Activated CD4-positive, alpha-beta T cell treated with anti-CD3 and anti-CD28 coated beads, Interleukin-2, amount 50 U/mL, for 48 hours (primary cell): Measurements from ENCODE around the gene UBQLN1.
"Not testable (repeated sequence)": the region's sequence is repeated elsewhere in the genome, so short reads cannot be mapped to it uniquely, and the experiment has no call there.

Experiments used
- DNase-seq, 2 experiments: peaks; one replicate each; pipeline ENCODE4 v3.0.0-alpha.2; 2020

UBQLN1 gene

GRCh38 chr9:83629433-83630104 lies 78.2 kb downstream of the UBQLN1 start:
- DNase-seq, result no peak

GRCh38 chr9:83628540-83628939 lies 79.2 kb downstream of the UBQLN1 start:
- DNase-seq, result no peak

- DNase-seq, result no peak
Measured at GRCh38 chr9:83625178-83625577, 82.6 kb downstream of the UBQLN1 start.

- no peak for DNase-seq
Measured at GRCh38 chr9:83623679-83624076, 84.1 kb downstream of the UBQLN1 start.

- DNase-seq, result peak; percentile 49 to 53
Measured at GRCh38 chr9:83622939-83623678, 84.6 kb downstream of the UBQLN1 start, which contains the start of gene IDNK. IDNK (plus strand) TSS chr9:83623143; CDS start chr9:83623172, 29 bp downstream.

GRCh38 chr9:83622433-83622938 lies 85.3 kb downstream of the UBQLN1 start:
- peak; percentile 71 to 74 for DNase-seq

- DNase-seq, result peak; percentile 36 to 51
Measured at GRCh38 chr9:83620841-83621636, 86.7 kb downstream of the UBQLN1 start.

GRCh38 chr9:83617299-83617698 lies 90.5 kb downstream of the UBQLN1 start:
- no peak for DNase-seq

- DNase-seq, result not testable (repeated sequence)
Measured at GRCh38 chr9:83613298-83613697, 94.5 kb downstream of the UBQLN1 start.
